GM23338 (cell line): ENCODE results near the gene SUSD1. TPM values are rescaled to one million over a fixed set of nuclear protein-coding genes. Genes with fewer than 3 reads are reported as not detected.

Experiments used
- ATAC-seq: fragments of 200-7000 bp; cut with Tn5 transposase; 3 replicates; pipeline ENCODE4 v1.9.1; 2020
- DNase-seq: peaks from one replicate; pipeline ENCODE4 v3.0.0-alpha.2; 2015; ENCODE audit warnings: low spot score
- H2AFZ ChIP-seq: fragments of 200-600 bp; sonication (generic); 2 replicates; pipeline ENCODE4 v1.8.0; 2016; ENCODE audit warnings: antibody characterized with exemption, mild to moderate bottlenecking, moderate library complexity
- H3F3A ChIP-seq: fragments of 200-600 bp; sonication (generic); replicated peaks from 2 replicates; pipeline ENCODE4 v1.8.0; 2017; ENCODE audit warnings: antibody characterized with exemption, mixed run types, low read depth
- H3K27ac ChIP-seq: fragments of 200-600 bp; sonication (generic); 2 replicates; pipeline ENCODE4 v1.6.1; 2016; ENCODE audit warnings: low read depth
- H3K27me3 ChIP-seq: fragments of 200-600 bp; sonication (generic); 2 replicates; pipeline ENCODE4 v1.8.0; 2016; ENCODE audit warnings: mild to moderate bottlenecking, mixed run types, moderate library complexity; ENCODE audit not compliant: insufficient read depth
- H3K36me3 ChIP-seq: fragments of 200-600 bp; sonication (generic); 2 replicates; pipeline ENCODE4 v1.8.0; 2016; ENCODE audit warnings: mild to moderate bottlenecking; ENCODE audit not compliant: insufficient read depth
- H3K4me1 ChIP-seq: fragments of 200-600 bp; sonication (generic); 2 replicates; pipeline ENCODE4 v1.8.0; 2016; ENCODE audit warnings: mild to moderate bottlenecking, moderate library complexity; ENCODE audit not compliant: insufficient read depth
- H3K4me2 ChIP-seq: fragments of 200-600 bp; sonication (generic); 2 replicates; pipeline ENCODE4 v1.7.1; 2017; ENCODE audit warnings: mixed run types
- H3K4me3 ChIP-seq: fragments of 200-600 bp; sonication (generic); 2 replicates; pipeline ENCODE4 v1.6.1; 2016; ENCODE audit warnings: mixed run types
- H3K79me2 ChIP-seq: fragments of 200-600 bp; sonication (generic); replicated peaks from 2 replicates; pipeline ENCODE4 v1.8.0; 2017; ENCODE audit warnings: mild to moderate bottlenecking; ENCODE audit not compliant: insufficient read depth
- H3K9me2 ChIP-seq: fragments of 200-600 bp; sonication (generic); 2 replicates; pipeline ENCODE4 v1.8.0; 2017; ENCODE audit not compliant: insufficient read depth
- H4K20me1 ChIP-seq: fragments of 200-600 bp; sonication (generic); replicated peaks from 2 replicates; pipeline ENCODE4 v1.8.0; 2017; ENCODE audit warnings: mild to moderate bottlenecking; ENCODE audit not compliant: insufficient read depth
- H3K27ac Mint-ChIP-seq: 2 replicates; pipeline ENCODE4 v1.8.0; 2020; ENCODE audit warnings: inconsistent platforms, mild to moderate bottlenecking, moderate library complexity, mixed read lengths
- H3K27me3 Mint-ChIP-seq: 3 replicates; pipeline ENCODE4 v1.8.0; 2022; ENCODE audit warnings: low read depth, mild to moderate bottlenecking, moderate library complexity, mixed read lengths, inconsistent platforms; ENCODE audit not compliant: insufficient read depth, poor library complexity
- H3K36me3 Mint-ChIP-seq: 3 replicates; pipeline ENCODE4 v1.8.0; 2021; ENCODE audit warnings: low read depth, mild to moderate bottlenecking, inconsistent platforms, moderate library complexity, mixed read lengths
- H3K4me1 Mint-ChIP-seq: 3 replicates; pipeline ENCODE4 v1.8.0; 2020; ENCODE audit warnings: mild to moderate bottlenecking, inconsistent platforms, mixed read lengths
- H3K4me3 Mint-ChIP-seq: 3 replicates; pipeline ENCODE4 v1.8.0; 2021; ENCODE audit warnings: moderate library complexity, mild to moderate bottlenecking, inconsistent platforms, mixed read lengths
- H3K9me3 Mint-ChIP-seq: 3 replicates; pipeline ENCODE4 v1.8.0; 2020; ENCODE audit warnings: moderate library complexity, mild to moderate bottlenecking, inconsistent platforms, mixed read lengths
- CREB1 ChIP-seq: fragments of 250-450 bp; sonication (Bioruptor Pico); IDR thresholded peaks from 2 replicates; pipeline ENCODE4 v1.5.0; 2020; ENCODE audit warnings: low read depth, mild to moderate bottlenecking, moderate library complexity
- CTCF ChIP-seq, 2 experiments: fragments of 200-600 bp in 1 of 2; sonication (generic) in 1 of 2; conservative IDR thresholded peaks; 2 replicates each; pipeline versions ENCODE4 v1.5.1 to v1.6.1; 2016 to 2017; ENCODE audit warnings: antibody characterized with exemption in 2 of 2, low read depth in 2 of 2, mild to moderate bottlenecking in 2 of 2, moderate library complexity in 1 of 2
- EZH2 ChIP-seq: fragments of 200-600 bp; sonication (generic); IDR thresholded peaks from one replicate; pipeline ENCODE4 v1.8.0; 2017; ENCODE audit warnings: antibody characterized with exemption, mild to moderate bottlenecking, low read depth; ENCODE audit not compliant: unreplicated experiment
- EZH2phosphoT487 ChIP-seq: fragments of 200-600 bp; sonication (generic); IDR thresholded peaks from one replicate; pipeline ENCODE4 v1.8.1; 2018; ENCODE audit warnings: antibody characterized with exemption; ENCODE audit not compliant: unreplicated experiment
- JUNB ChIP-seq: IDR thresholded peaks from one replicate; pipeline ENCODE4 v1.6.1; 2016; ENCODE audit warnings: antibody characterized with exemption; ENCODE audit not compliant: unreplicated experiment
- POLR2AphosphoS5 ChIP-seq: IDR thresholded peaks from 2 replicates; pipeline ENCODE4 v1.6.1; 2016; ENCODE audit warnings: antibody characterized with exemption, low read depth
- ZNF114 ChIP-seq: fragments of 250-450 bp; sonication (Bioruptor Pico); IDR thresholded peaks from 2 replicates; pipeline ENCODE4 v1.5.0; 2020; ENCODE audit warnings: mild to moderate bottlenecking, moderate library complexity
- ZNF331 ChIP-seq: fragments of 250-450 bp; sonication (Bioruptor Pico); IDR thresholded peaks from 2 replicates; pipeline ENCODE4 v1.5.0; 2020; ENCODE audit warnings: low read depth, mild to moderate bottlenecking, moderate library complexity
- ZNF462 ChIP-seq: fragments of 250-450 bp; sonication (Bioruptor Pico); IDR thresholded peaks from 2 replicates; pipeline ENCODE4 v1.5.0; 2020; ENCODE audit warnings: mild to moderate bottlenecking, moderate library complexity
- polyA plus RNA-seq: library from polyadenylated mRNA; unstranded; fragments of >200 nt; fragmentation: Nextera tagmentation; extraction: Ambion mirVana; gene quantifications from 2 replicates; pipeline ENCODE4 v1.2.1, GENCODE V29; 2016
- total RNA-seq: library from RNA; depleted of rRNA; stranded (reverse); fragments of >200 nt; shearing (Covaris generic); gene quantifications from 2 replicates; pipeline ENCODE4 v1.2.3, GENCODE V29; 2014

SUSD1 gene
- total and polyA plus RNA-seq, 2 experiments from 2014 or later, result 1.2 to 6.4 TPM

DNA sequence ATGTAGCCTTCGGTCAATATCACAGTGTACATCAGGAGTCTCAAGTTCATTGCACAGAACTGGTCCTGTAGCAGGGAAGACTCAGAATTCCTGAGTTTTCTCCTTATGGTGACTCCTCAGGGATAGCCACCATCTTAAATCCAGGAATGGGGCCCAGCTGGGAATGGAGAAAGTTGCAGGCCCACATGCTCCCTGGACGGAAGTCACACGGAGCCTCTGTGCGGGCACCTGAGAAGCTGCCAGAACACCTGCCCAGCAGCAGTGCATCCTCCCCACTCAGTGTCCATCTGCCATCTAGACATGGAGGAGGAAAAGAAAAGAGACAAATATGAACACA lies 133.9 kb downstream of the SUSD1 start:
- no peaks in the 10 kb centered on the region for H4K20me1 ChIP-seq
- no peaks in the 10 kb centered on the region for H3K9me3 Mint-ChIP-seq

More for the DNA sequence above, 133.9 kb downstream of the SUSD1 start:
- H3K27me3 ChIP-seq, result no peaks in the 10 kb centered on the region
- no peaks in the 10 kb centered on the region for H3F3A ChIP-seq
- no peak overlapping the region for H3K4me3 ChIP-seq
- no peaks in the 10 kb centered on the region for H3K79me2 ChIP-seq
- H3K4me1 ChIP-seq, result peaks cover 14% of the 10 kb centered on the region; the same call in 1 of the 2 replicates
- H3K9me2 ChIP-seq, result peaks cover 14% of the 10 kb centered on the region; the same call in 1 of the 2 replicates
- no peaks in the 10 kb centered on the region; the same call in 2 of the 3 replicates for H3K36me3 Mint-ChIP-seq
- 0 out of 2 replicates have a peak overlapping the region, but pooled peaks have one; percentile 0 for H3K27ac ChIP-seq
- DNase-seq, result no peak
- TF ChIP-seq ZNF462 (CRISPR knock-in tag) (no peak), EZH2phosphoT487 (no peak), ZNF114 (CRISPR knock-in tag) (no peak), JUNB (no peak), CTCF (conservative IDR thresholded peaks at IDR 0.05; ENCODE audit: low read depth in 2 of 2) (no peak), EZH2 (no peak), CREB1 (no peak), ZNF331 (CRISPR knock-in tag) (no peak), POLR2AphosphoS5 (no peak)
- peaks cover 6% of the 10 kb centered on the region for H3K27me3 Mint-ChIP-seq
- H3K27ac Mint-ChIP-seq, result no peak overlapping the region
- no peak for ATAC-seq
- H3K4me1 Mint-ChIP-seq, result peaks cover 36% of the 10 kb centered on the region
- H3K36me3 ChIP-seq, result no peaks in the 10 kb centered on the region
- no peak overlapping the region for H3K4me3 Mint-ChIP-seq
- H2AFZ ChIP-seq, result no peak overlapping the region
- no peak overlapping the region for H3K4me2 ChIP-seq
